ENCODE results near the gene TTC3. TPM values are rescaled to one million over a fixed set of nuclear protein-coding genes. Genes with fewer than 3 reads are reported as not detected.

The TTC3 gene
- total and polyA plus RNA-seq, 7 experiments from 2014 or later: 66.6 to 208 (median 139) TPM

- H3K4me1 ChIP-seq (ENCODE audit: control insufficient read depth in 2 of 2, insufficient read depth in 2 of 2, low read length in 2 of 2): no peaks in the 10 kb centered on the region
- ATAC-seq (no peak), DNase-seq (no peak)
- peaks cover 0 to 2% (median 0%) of the 10 kb centered on the region in 11 donors for H3K9me3 Mint-ChIP-seq
- no peak overlapping the region for H3K4me3 Mint-ChIP-seq
- no peak overlapping the region for H3K27ac ChIP-seq (ENCODE audit: low read depth, low read length)
- H3K36me3 ChIP-seq (ENCODE audit: control insufficient read depth in 2 of 3, insufficient read depth in 3 of 3, low read length in 3 of 3): peaks cover 9 to 60% (median 20%) of the 10 kb centered on the region in 3 experiments
- CTCF ChIA-PET: no interaction called here
- intact Hi-C loops (cut with micrococcal nuclease): no loop called here
- peaks cover 0 to 16% (median 2%) of the 10 kb centered on the region in 7 donors for H3K4me1 Mint-ChIP-seq
- POLR2A ChIA-PET: no interaction called here
- H3K36me3 Mint-ChIP-seq: peaks cover 8 to 66% (median 36%) of the 10 kb centered on the region in 5 donors
- no peaks in the 10 kb centered on the region for H3K27me3 Mint-ChIP-seq
- no peak overlapping the region for H3K4me3 ChIP-seq (ENCODE audit: low read length)
- H3K9me3 ChIP-seq (ENCODE audit: control insufficient read depth in 2 of 3, low read length in 3 of 3): no peaks in the 10 kb centered on the region
- no peaks in the 10 kb centered on the region for H3K27me3 ChIP-seq (ENCODE audit: control insufficient read depth in 2 of 2, insufficient read depth in 2 of 2, low read length in 2 of 2)
- H3K27ac Mint-ChIP-seq: no peak overlapping the region
Measured at GRCh38 chr21:37172646-37173045, 99.6 kb downstream of the TTC3 start.

- no peak for DNase-seq
- Histone ChIP-seq H3K4me1 (ENCODE audit: control insufficient read depth in 2 of 2, insufficient read depth in 2 of 2, low read length in 2 of 2) (no peaks in the 10 kb centered on the region), H3K36me3 (ENCODE audit: control insufficient read depth in 2 of 3, insufficient read depth in 3 of 3, low read length in 3 of 3) (peaks cover 9 to 80% (median 20%) of the 10 kb centered on the region in 3 experiments), H3K4me3 (ENCODE audit: low read length) (no peak overlapping the region), H3K27ac (ENCODE audit: low read depth, low read length) (no peak overlapping the region), H3K9me3 (ENCODE audit: control insufficient read depth in 2 of 3, low read length in 3 of 3) (peaks cover 0 to 3% (median 0%) of the 10 kb centered on the region in 3 experiments), H3K27me3 (ENCODE audit: control insufficient read depth in 2 of 2, insufficient read depth in 2 of 2, low read length in 2 of 2) (no peaks in the 10 kb centered on the region)
- Mint-ChIP-seq H3K36me3 (peaks cover 21 to 69% (median 49%) of the 10 kb centered on the region in 5 donors), H3K27ac (no peak overlapping the region), H3K4me3 (no peak overlapping the region), H3K9me3 (peaks cover 0 to 9% (median 4%) of the 10 kb centered on the region in 11 donors), H3K27me3 (no peaks in the 10 kb centered on the region), H3K4me1 (peaks cover 0 to 7% (median 0%) of the 10 kb centered on the region in 7 donors)
- ChIA-PET POLR2A (interaction anchor here (0.8 to 1.0 kb wide), 2 partner anchors 44 to 456 kb away, joined by 3 to 4 read pairs; no protein-coding TSS in a partner anchor), CTCF (no interaction called here)
- ATAC-seq: no peak
- intact Hi-C loops (cut with micrococcal nuclease): no loop called here
Measured at GRCh38 chr21:37176716-37177115, 103.7 kb downstream of the TTC3 start.

GRCh38 chr21:37181059-37181458, 108.0 kb downstream of the TTC3 start:
- H3K27ac ChIP-seq (ENCODE audit: low read depth, low read length): no peak overlapping the region
- intact Hi-C loops (cut with micrococcal nuclease): no loop called here
- no peaks in the 10 kb centered on the region for H3K27me3 ChIP-seq (ENCODE audit: control insufficient read depth in 2 of 2, insufficient read depth in 2 of 2, low read length in 2 of 2)
- CTCF ChIA-PET: no interaction called here
- POLR2A ChIA-PET: interaction anchor here (0.6 kb wide), 2 partner anchors 50 to 58 kb away, joined by 3 read pairs; no protein-coding TSS in a partner anchor
- H3K36me3 ChIP-seq (ENCODE audit: control insufficient read depth in 2 of 3, insufficient read depth in 3 of 3, low read length in 3 of 3): peaks cover 0 to 69% (median 3%) of the 10 kb centered on the region in 3 experiments
- H3K36me3 Mint-ChIP-seq: peaks cover 13 to 59% (median 39%) of the 10 kb centered on the region in 5 donors
- H3K27ac Mint-ChIP-seq: peak overlapping the region in 3 of 9 donors; percentile 5 to 81 (median 21)
- no peak overlapping the region for H3K4me3 ChIP-seq (ENCODE audit: low read length)
- ATAC-seq (no peak), DNase-seq (no peak)
- H3K9me3 Mint-ChIP-seq: peaks cover 0 to 9% (median 4%) of the 10 kb centered on the region in 11 donors
- H3K9me3 ChIP-seq (ENCODE audit: control insufficient read depth in 2 of 3, low read length in 3 of 3): peaks cover 0 to 3% (median 0%) of the 10 kb centered on the region in 3 experiments
- H3K4me3 Mint-ChIP-seq: no peak overlapping the region
- H3K27me3 Mint-ChIP-seq: no peaks in the 10 kb centered on the region
- H3K4me1 ChIP-seq (ENCODE audit: control insufficient read depth in 2 of 2, insufficient read depth in 2 of 2, low read length in 2 of 2): no peaks in the 10 kb centered on the region
- peaks cover 0 to 12% (median 0%) of the 10 kb centered on the region in 7 donors for H3K4me1 Mint-ChIP-seq

GRCh38 chr21:37182222-37182621, 109.2 kb downstream of the TTC3 start:
- H3K36me3 ChIP-seq (ENCODE audit: control insufficient read depth in 2 of 3, insufficient read depth in 3 of 3, low read length in 3 of 3): peaks cover 3 to 66% (median 4%) of the 10 kb centered on the region in 3 experiments
- H3K4me1 Mint-ChIP-seq: peaks cover 0 to 16% (median 0%) of the 10 kb centered on the region in 7 donors
- intact Hi-C loops (cut with micrococcal nuclease): no loop called here
- peak overlapping the region in 1 of 9 donors; percentile 9 for H3K27ac Mint-ChIP-seq
- ATAC-seq (no peak), DNase-seq (no peak)
- H3K9me3 ChIP-seq (ENCODE audit: control insufficient read depth in 2 of 3, low read length in 3 of 3): peaks cover 0 to 3% (median 0%) of the 10 kb centered on the region in 3 experiments
- H3K4me3 Mint-ChIP-seq: no peak overlapping the region
- H3K4me1 ChIP-seq (ENCODE audit: control insufficient read depth in 2 of 2, insufficient read depth in 2 of 2, low read length in 2 of 2): no peaks in the 10 kb centered on the region
- ChIA-PET POLR2A (no interaction called here), CTCF (no interaction called here)
- H3K4me3 ChIP-seq (ENCODE audit: low read length): no peak overlapping the region
- no peaks in the 10 kb centered on the region for H3K27me3 Mint-ChIP-seq
- no peaks in the 10 kb centered on the region for H3K27me3 ChIP-seq (ENCODE audit: control insufficient read depth in 2 of 2, insufficient read depth in 2 of 2, low read length in 2 of 2)
- H3K36me3 Mint-ChIP-seq: peaks cover 13 to 55% (median 38%) of the 10 kb centered on the region in 5 donors
- H3K27ac ChIP-seq (ENCODE audit: low read depth, low read length): no peak overlapping the region
- H3K9me3 Mint-ChIP-seq: peaks cover 0 to 9% (median 4%) of the 10 kb centered on the region in 11 donors

- Mint-ChIP-seq H3K4me1 (peaks cover 0 to 16% (median 0%) of the 10 kb centered on the region in 7 donors), H3K27ac (peak overlapping the region in 1 of 9 donors; percentile 17), H3K9me3 (peaks cover 0 to 9% (median 2%) of the 10 kb centered on the region in 11 donors), H3K27me3 (no peaks in the 10 kb centered on the region), H3K4me3 (no peak overlapping the region), H3K36me3 (peaks cover 11 to 50% (median 32%) of the 10 kb centered on the region in 5 donors)
- no peak overlapping the region for H3K27ac ChIP-seq (ENCODE audit: low read depth, low read length)
- no peaks in the 10 kb centered on the region for H3K27me3 ChIP-seq (ENCODE audit: control insufficient read depth in 2 of 2, insufficient read depth in 2 of 2, low read length in 2 of 2)
- intact Hi-C loops (cut with micrococcal nuclease): no loop called here
- peaks cover 0 to 3% (median 0%) of the 10 kb centered on the region in 3 experiments for H3K9me3 ChIP-seq (ENCODE audit: control insufficient read depth in 2 of 3, low read length in 3 of 3)
- ATAC-seq: no peak
- ChIA-PET CTCF (no interaction called here), POLR2A (no interaction called here)
- H3K4me3 ChIP-seq (ENCODE audit: low read length): no peak overlapping the region
- no peak for DNase-seq
- no peaks in the 10 kb centered on the region for H3K4me1 ChIP-seq (ENCODE audit: control insufficient read depth in 2 of 2, insufficient read depth in 2 of 2, low read length in 2 of 2)
- H3K36me3 ChIP-seq (ENCODE audit: control insufficient read depth in 2 of 3, insufficient read depth in 3 of 3, low read length in 3 of 3): peaks cover 7 to 64% (median 9%) of the 10 kb centered on the region in 3 experiments
Measured at GRCh38 chr21:37183749-37184148, 110.7 kb downstream of the TTC3 start.

GRCh38 chr21:37184784-37185593, 111.9 kb downstream of the TTC3 start:
- H3K27me3 Mint-ChIP-seq: no peaks in the 10 kb centered on the region
- H3K4me1 Mint-ChIP-seq: peaks cover 0 to 16% (median 0%) of the 10 kb centered on the region in 7 donors
- H3K27ac Mint-ChIP-seq: peak overlapping the region in 1 of 9 donors; percentile 20
- peaks cover 0 to 3% (median 1%) of the 10 kb centered on the region in 11 donors for H3K9me3 Mint-ChIP-seq
- Histone ChIP-seq H3K27ac (ENCODE audit: low read depth, low read length) (no peak overlapping the region), H3K9me3 (ENCODE audit: control insufficient read depth in 2 of 3, low read length in 3 of 3) (peaks cover 0 to under 1% (median 0%) of the 10 kb centered on the region in 3 experiments), H3K27me3 (ENCODE audit: control insufficient read depth in 2 of 2, insufficient read depth in 2 of 2, low read length in 2 of 2) (no peaks in the 10 kb centered on the region), H3K4me1 (ENCODE audit: control insufficient read depth in 2 of 2, insufficient read depth in 2 of 2, low read length in 2 of 2) (no peaks in the 10 kb centered on the region), H3K4me3 (ENCODE audit: low read length) (no peak overlapping the region), H3K36me3 (ENCODE audit: control insufficient read depth in 2 of 3, insufficient read depth in 3 of 3, low read length in 3 of 3) (peaks cover 7 to 63% (median 9%) of the 10 kb centered on the region in 3 experiments)
- intact Hi-C loops (cut with micrococcal nuclease): no loop called here
- DNase-seq (no peak), ATAC-seq (no peak)
- H3K4me3 Mint-ChIP-seq: no peak overlapping the region
- ChIA-PET CTCF (no interaction called here), POLR2A (interaction anchor here (0.6 kb wide), 1 partner anchor 11 kb away, joined by 4 read pairs; no protein-coding TSS in a partner anchor)
- H3K36me3 Mint-ChIP-seq: peaks cover 8 to 49% (median 31%) of the 10 kb centered on the region in 5 donors

All from naive thymus-derived CD4-positive, alpha-beta T cell (primary cell).